MM.1S (cell line): Measurements from ENCODE around the gene NDUFS6.
"Not testable (repeated sequence)": the region's sequence is repeated elsewhere in the genome, so short reads cannot be mapped to it uniquely, and the experiment has no call there.

ENCODE experiments used
- DNase-seq: peaks from one replicate; pipeline ENCODE4 v3.0.0-alpha.2; 2015
- H2AFZ ChIP-seq: fragments of 300-600 bp; sonication (generic); 2 replicates; pipeline ENCODE4 v1.6.0; 2016; ENCODE audit warnings: antibody characterized with exemption, low read length
- H3F3A ChIP-seq: fragments of 300-600 bp; sonication (generic); 2 replicates; pipeline ENCODE4 v1.6.1; 2016; ENCODE audit warnings: mild to moderate bottlenecking, antibody characterized with exemption, low read length, moderate library complexity, mixed read lengths; ENCODE audit not compliant: insufficient read depth
- H3K27ac ChIP-seq: fragments of 300-600 bp; sonication (generic); 2 replicates; pipeline ENCODE4 v1.5.1; 2016; ENCODE audit warnings: mild to moderate bottlenecking, low read length
- H3K27me3 ChIP-seq: fragments of 300-600 bp; sonication (generic); replicated peaks from 2 replicates; pipeline ENCODE4 v1.6.0; 2016; ENCODE audit warnings: low read length; ENCODE audit not compliant: insufficient read depth
- H3K36me3 ChIP-seq: fragments of 300-600 bp; sonication (generic); replicated peaks from 2 replicates; pipeline ENCODE4 v1.6.1; 2016; ENCODE audit warnings: mild to moderate bottlenecking, low read length, mixed read lengths; ENCODE audit not compliant: insufficient read depth
- H3K4me1 ChIP-seq: fragments of 300-600 bp; sonication (generic); 2 replicates; pipeline ENCODE4 v1.6.1; 2016; ENCODE audit warnings: low read length, mixed read lengths
- H3K4me2 ChIP-seq: fragments of 300-600 bp; sonication (generic); 2 replicates; pipeline ENCODE4 v1.6.0; 2016; ENCODE audit warnings: low read depth, low read length
- H3K4me3 ChIP-seq: fragments of 300-600 bp; sonication (generic); 2 replicates; pipeline ENCODE4 v1.5.1; 2016; ENCODE audit warnings: low read length, mixed read lengths
- H3K79me2 ChIP-seq: fragments of 300-600 bp; sonication (generic); 2 replicates; pipeline ENCODE4 v1.6.1; 2016; ENCODE audit warnings: mixed run types, low read length, mixed read lengths
- H3K9ac ChIP-seq: fragments of 300-600 bp; sonication (generic); 2 replicates; pipeline ENCODE4 v1.6.1; 2016; ENCODE audit warnings: low read length, mixed read lengths
- H3K9me2 ChIP-seq: fragments of 300-600 bp; sonication (generic); replicated peaks from 2 replicates; pipeline ENCODE4 v1.6.1; 2016; ENCODE audit warnings: mild to moderate bottlenecking, low read length, mixed read lengths; ENCODE audit not compliant: insufficient read depth
- H3K9me3 ChIP-seq: fragments of 300-600 bp; sonication (generic); replicated peaks from 2 replicates; pipeline ENCODE4 v1.6.1; 2016; ENCODE audit warnings: mild to moderate bottlenecking, low read length, mixed read lengths; ENCODE audit not compliant: insufficient read depth
- H4K20me1 ChIP-seq: fragments of 300-600 bp; sonication (generic); 2 replicates; pipeline ENCODE4 v1.6.1; 2016; ENCODE audit warnings: mild to moderate bottlenecking, low read length, moderate library complexity, mixed read lengths; ENCODE audit not compliant: insufficient read depth
- EZH2 ChIP-seq: fragments of 300-600 bp; sonication (generic); optimal IDR thresholded peaks from 2 replicates; pipeline ENCODE3; 2017; ENCODE audit warnings: low read depth, mild to moderate bottlenecking, antibody characterized with exemption, low read length, mixed read lengths
- EZH2phosphoT487 ChIP-seq: fragments of 300-600 bp; sonication (generic); IDR thresholded peaks from 2 replicates; pipeline ENCODE4 v1.6.1; 2018; ENCODE audit warnings: antibody characterized with exemption, low read length
- TF ChIP-seq, protein P1 (sequence below): fragments of 300-600 bp; sonication (generic); IDR thresholded peaks from 2 replicates; pipeline ENCODE4 v1.5.1; 2016; ENCODE audit warnings: antibody characterized with exemption, low read length, mixed read lengths

NDUFS6 gene

DNA sequence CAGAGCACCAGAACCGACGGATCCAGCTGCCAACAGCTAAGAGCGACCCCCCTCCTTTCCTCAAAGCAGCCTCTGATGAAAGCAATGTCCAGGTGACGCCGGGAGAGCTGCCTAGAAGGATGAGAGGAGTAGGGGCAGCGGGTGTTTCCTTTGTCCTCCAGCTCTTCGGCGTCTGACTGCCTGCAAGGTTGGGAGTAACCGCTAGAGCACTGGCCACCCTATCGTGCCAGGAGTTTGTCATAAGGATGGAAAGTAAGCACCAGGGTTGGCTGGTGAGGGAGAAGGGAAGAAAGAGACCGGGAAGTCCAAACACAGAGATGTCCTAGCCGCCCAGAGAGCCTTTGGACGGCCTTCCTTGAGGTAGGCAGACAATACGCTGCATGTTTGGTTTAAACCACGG is 12.4 kb upstream of the NDUFS6 start:
- Histone ChIP-seq H3K4me2 (no peak overlapping the region), H3K79me2 (no peaks in the 10 kb centered on the region), H3K27ac (no peak overlapping the region), H3K4me1 (peaks cover 13% of the 10 kb centered on the region), H3K9me3 (no peaks in the 10 kb centered on the region), H3K27me3 (no peaks in the 10 kb centered on the region), H3K36me3 (no peaks in the 10 kb centered on the region), H4K20me1 (no peaks in the 10 kb centered on the region), H3K9me2 (no peaks in the 10 kb centered on the region), H3K9ac (no peak overlapping the region), H3K4me3 (no peak overlapping the region), H2AFZ (no peak overlapping the region), H3F3A (peaks cover 21% of the 10 kb centered on the region)
- DNase-seq, result no peak
- TF ChIP-seq EZH2phosphoT487 (no peak), EZH2 (no peak)
- TF ChIP-seq, protein P1, sequence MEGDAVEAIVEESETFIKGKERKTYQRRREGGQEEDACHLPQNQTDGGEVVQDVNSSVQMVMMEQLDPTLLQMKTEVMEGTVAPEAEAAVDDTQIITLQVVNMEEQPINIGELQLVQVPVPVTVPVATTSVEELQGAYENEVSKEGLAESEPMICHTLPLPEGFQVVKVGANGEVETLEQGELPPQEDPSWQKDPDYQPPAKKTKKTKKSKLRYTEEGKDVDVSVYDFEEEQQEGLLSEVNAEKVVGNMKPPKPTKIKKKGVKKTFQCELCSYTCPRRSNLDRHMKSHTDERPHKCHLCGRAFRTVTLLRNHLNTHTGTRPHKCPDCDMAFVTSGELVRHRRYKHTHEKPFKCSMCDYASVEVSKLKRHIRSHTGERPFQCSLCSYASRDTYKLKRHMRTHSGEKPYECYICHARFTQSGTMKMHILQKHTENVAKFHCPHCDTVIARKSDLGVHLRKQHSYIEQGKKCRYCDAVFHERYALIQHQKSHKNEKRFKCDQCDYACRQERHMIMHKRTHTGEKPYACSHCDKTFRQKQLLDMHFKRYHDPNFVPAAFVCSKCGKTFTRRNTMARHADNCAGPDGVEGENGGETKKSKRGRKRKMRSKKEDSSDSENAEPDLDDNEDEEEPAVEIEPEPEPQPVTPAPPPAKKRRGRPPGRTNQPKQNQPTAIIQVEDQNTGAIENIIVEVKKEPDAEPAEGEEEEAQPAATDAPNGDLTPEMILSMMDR, result no peak

- H3F3A ChIP-seq, result peaks cover 26% of the 10 kb centered on the region
- not testable (repeated sequence) for H3K36me3 ChIP-seq, DNase-seq, H3K9me2 ChIP-seq, H3K9ac ChIP-seq, H3K79me2 ChIP-seq, H3K27me3 ChIP-seq, H3K4me3 ChIP-seq, H3K27ac ChIP-seq, H3K9me3 ChIP-seq, H3K4me2 ChIP-seq, H2AFZ ChIP-seq, H4K20me1 ChIP-seq
- H3K4me1 ChIP-seq, result peaks cover 20% of the 10 kb centered on the region
These were observed 11.8 kb upstream of the NDUFS6 start for GRCh38 chr5:1789438-1789833.

GRCh38 chr5:1789834-1790471 is 11.3 kb upstream of the NDUFS6 start:
- Histone ChIP-seq H3K9ac (no peak overlapping the region), H3K36me3 (no peaks in the 10 kb centered on the region), H3K9me3 (no peaks in the 10 kb centered on the region), H4K20me1 (no peaks in the 10 kb centered on the region), H3K4me2 (no peak overlapping the region), H2AFZ (no peak overlapping the region), H3K27me3 (no peaks in the 10 kb centered on the region), H3F3A (peaks cover 26% of the 10 kb centered on the region), H3K9me2 (no peaks in the 10 kb centered on the region), H3K4me1 (peaks cover 21% of the 10 kb centered on the region), H3K27ac (no peak overlapping the region), H3K79me2 (no peaks in the 10 kb centered on the region), H3K4me3 (no peak overlapping the region)
- TF ChIP-seq EZH2 (no peak), EZH2phosphoT487 (no peak)
- TF ChIP-seq, protein P1, result no peak
- no peak for DNase-seq

DNA sequence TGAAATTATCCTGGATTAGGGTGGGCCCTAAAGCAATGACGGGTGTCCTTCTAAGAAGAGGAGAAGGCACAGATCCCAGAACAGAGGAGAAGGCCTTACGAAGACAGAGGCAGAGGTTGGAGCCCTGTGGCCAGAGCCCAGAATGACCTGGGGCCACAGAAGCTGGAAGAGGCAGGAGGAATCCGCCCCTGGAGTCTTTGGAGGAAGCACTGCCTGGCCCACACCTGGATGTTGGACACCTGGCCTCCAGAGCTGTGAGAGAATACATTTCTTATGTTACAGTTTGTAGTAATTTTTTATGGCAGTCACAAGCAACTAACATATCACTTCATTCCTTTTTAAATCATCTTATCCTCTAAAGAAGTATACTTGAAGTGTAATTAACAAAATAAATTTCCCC is 10.0 kb upstream of the NDUFS6 start:
- Histone ChIP-seq H3K4me3 (no peak overlapping the region), H4K20me1 (no peaks in the 10 kb centered on the region), H3K79me2 (no peaks in the 10 kb centered on the region), H3K4me1 (peaks cover 21% of the 10 kb centered on the region), H3F3A (peaks cover 26% of the 10 kb centered on the region), H3K27ac (no peak overlapping the region), H3K9me2 (no peaks in the 10 kb centered on the region), H3K9ac (no peak overlapping the region), H3K4me2 (no peak overlapping the region), H2AFZ (no peak overlapping the region), H3K9me3 (no peaks in the 10 kb centered on the region), H3K36me3 (no peaks in the 10 kb centered on the region), H3K27me3 (no peaks in the 10 kb centered on the region)
- TF ChIP-seq, protein P1, result no peak
- TF ChIP-seq EZH2 (no peak), EZH2phosphoT487 (no peak)
- no peak for DNase-seq
